Subcutaneous abdominal adipose tissue (tissue), 5 donors: ENCODE results near the gene TIE1.

ENCODE experiments used
- H3K27ac ChIP-seq: one replicate; pipeline ENCODE4 v1.7.0; 2013; ENCODE audit warnings: low read depth, mild to moderate bottlenecking, inconsistent platforms, low read length, moderate library complexity
- H3K27me3 ChIP-seq, 5 donors: one replicate each; pipeline ENCODE4 v1.7.0; 2013; ENCODE audit warnings: low read length in 5 of 5, inconsistent platforms in 1 of 5; ENCODE audit not compliant: control insufficient read depth in 5 of 5, insufficient read depth in 4 of 5
- H3K36me3 ChIP-seq, 5 donors: one replicate each; pipeline ENCODE4 v1.7.0; 2013; ENCODE audit warnings: low read length in 5 of 5; ENCODE audit not compliant: control insufficient read depth in 5 of 5, insufficient read depth in 5 of 5
- H3K4me1 ChIP-seq, 5 donors: one replicate each; pipeline ENCODE4 v1.7.0; 2013; ENCODE audit warnings: low read length in 5 of 5, mild to moderate bottlenecking in 3 of 5, moderate library complexity in 1 of 5; ENCODE audit not compliant: control insufficient read depth in 5 of 5, insufficient read depth in 5 of 5
- H3K4me3 ChIP-seq, 5 donors: one replicate each; pipeline ENCODE4 v1.7.0; 2013; ENCODE audit warnings: low read length in 5 of 5, low read depth in 1 of 5
- H3K9ac ChIP-seq, 5 donors: one replicate each; pipeline ENCODE4 v1.7.0; 2013; ENCODE audit warnings: low read length in 5 of 5, mild to moderate bottlenecking in 4 of 5, moderate library complexity in 3 of 5
- H3K9me3 ChIP-seq, 5 donors: one replicate each; pipeline ENCODE4 v1.7.0; 2013; ENCODE audit warnings: low read length in 5 of 5; ENCODE audit not compliant: control insufficient read depth in 5 of 5
- donor health status: healthy.
- donor health status: healthy.
- donor health status: healthy.
- donor health status: healthy.
- donor health status: healthy.

The TIE1 gene

DNA sequence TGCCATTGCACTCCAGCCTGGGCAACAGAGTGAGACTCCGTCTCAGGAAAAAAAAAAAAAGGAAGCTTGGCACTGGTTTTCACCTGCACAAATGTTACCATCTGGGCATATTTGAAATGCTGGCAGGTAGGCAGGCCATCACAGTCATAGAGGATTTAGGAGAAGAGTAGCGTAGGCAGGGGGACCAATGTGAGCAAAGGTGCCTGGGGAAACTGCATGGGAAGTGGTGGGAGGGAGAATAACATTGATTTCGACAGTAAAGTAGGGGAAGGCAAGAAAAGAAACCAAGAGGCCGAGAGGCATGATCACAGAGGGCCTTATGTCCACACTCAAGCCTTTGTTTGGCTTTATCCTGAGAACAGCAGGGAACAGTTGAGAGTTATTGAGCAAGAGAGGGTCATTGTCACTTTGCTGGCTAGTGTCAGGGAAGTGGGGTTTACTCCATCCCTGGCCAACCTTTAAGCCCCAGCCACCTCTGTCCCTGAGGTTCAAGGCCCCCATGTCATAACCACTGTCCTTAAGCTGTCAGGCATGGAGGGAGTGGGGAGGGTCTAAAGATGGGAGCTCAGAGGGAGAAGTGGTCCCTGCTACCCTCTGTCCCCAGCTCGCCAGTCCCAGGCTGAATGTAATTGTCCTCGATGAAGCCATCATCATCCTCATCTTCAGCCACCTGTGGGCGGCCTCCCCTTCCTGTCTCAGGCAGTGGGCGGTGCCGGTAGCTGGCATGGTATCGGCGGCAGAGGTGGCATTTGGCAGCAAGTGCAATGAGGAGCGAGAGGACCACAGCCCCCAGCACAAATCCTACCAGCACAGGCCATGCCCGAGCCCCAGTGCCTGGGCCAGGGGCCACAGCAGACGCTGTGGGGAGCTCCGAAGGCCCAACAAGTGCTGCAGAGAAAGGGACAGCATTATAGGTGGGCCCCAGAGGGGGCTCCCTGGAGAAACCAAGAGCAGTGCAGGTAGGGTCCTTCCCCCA is 18.3 kb upstream of the TIE1 start:
- H3K27me3 ChIP-seq, result no peaks in the 10 kb centered on the region
- H3K9ac ChIP-seq, result no peak overlapping the region
- H3K36me3 ChIP-seq, result no peaks in the 10 kb centered on the region
- H3K4me1 ChIP-seq, result peaks cover 0 to 10% (median under 1%) of the 10 kb centered on the region in 5 donors
- no peak overlapping the region for H3K4me3 ChIP-seq
- no peaks in the 10 kb centered on the region for H3K9me3 ChIP-seq
- H3K27ac ChIP-seq, result no peak overlapping the region

DNA sequence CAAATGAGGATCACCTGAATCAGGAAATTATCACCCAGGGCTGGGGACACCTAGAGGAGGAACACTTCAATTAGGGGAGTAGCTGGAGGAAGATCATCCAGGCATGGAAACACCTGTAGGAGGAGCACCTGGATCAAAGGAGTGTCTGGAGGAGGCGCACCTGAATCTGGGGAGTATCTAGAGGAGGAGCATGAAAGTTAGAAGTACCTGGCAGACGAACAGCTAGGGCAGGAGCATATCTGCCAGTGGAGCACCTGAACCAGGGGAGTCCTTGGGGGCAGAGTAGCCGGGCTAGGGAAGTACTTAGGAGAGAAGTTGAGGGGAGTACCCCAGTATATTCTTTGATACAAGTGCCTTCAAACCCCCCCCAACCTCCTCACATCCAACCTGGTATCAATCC is 16.7 kb upstream of the TIE1 start:
- H3K9me3 ChIP-seq, result no peaks in the 10 kb centered on the region
- no peaks in the 10 kb centered on the region for H3K27me3 ChIP-seq
- H3K36me3 ChIP-seq, result no peaks in the 10 kb centered on the region
- H3K4me1 ChIP-seq, result peaks cover 0 to 19% (median 10%) of the 10 kb centered on the region in 5 donors
- H3K27ac ChIP-seq, result no peak overlapping the region
- no peak overlapping the region for H3K9ac ChIP-seq
- H3K4me3 ChIP-seq, result no peak overlapping the region

DNA sequence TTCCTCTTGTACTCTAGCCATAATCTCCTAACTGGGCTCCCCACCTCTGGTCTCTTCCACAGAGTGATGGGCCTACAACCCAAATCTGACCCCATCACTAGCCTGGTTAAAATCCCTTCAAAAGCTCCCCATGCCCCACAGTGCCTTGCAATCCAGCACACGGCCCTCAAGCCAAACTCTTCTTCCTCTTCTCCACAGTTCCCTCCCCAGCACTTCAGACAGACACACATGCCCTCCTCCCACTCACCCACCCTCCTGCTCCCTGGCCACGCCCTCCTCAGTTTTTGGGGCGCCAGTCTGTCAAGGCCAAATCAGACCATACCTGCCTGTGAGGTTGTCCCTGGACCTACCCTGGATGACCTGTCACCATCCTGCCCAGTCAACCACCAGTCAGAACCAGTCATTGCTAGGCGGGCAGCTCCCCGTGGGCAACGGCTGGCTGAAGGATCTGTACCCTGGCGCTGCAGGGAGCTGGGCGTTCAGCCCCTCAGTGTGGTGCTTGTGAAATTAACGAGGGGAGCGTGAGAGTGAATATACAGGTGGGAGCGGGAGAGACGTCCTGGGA is 16.2 kb upstream of the TIE1 start:
- H3K27ac ChIP-seq, result no peak overlapping the region
- no peak overlapping the region for H3K4me3 ChIP-seq
- no peaks in the 10 kb centered on the region for H3K36me3 ChIP-seq
- H3K4me1 ChIP-seq, result peaks cover 0 to 24% (median 14%) of the 10 kb centered on the region in 5 donors
- H3K9ac ChIP-seq, result no peak overlapping the region
- H3K27me3 ChIP-seq, result no peaks in the 10 kb centered on the region
- no peaks in the 10 kb centered on the region for H3K9me3 ChIP-seq

DNA sequence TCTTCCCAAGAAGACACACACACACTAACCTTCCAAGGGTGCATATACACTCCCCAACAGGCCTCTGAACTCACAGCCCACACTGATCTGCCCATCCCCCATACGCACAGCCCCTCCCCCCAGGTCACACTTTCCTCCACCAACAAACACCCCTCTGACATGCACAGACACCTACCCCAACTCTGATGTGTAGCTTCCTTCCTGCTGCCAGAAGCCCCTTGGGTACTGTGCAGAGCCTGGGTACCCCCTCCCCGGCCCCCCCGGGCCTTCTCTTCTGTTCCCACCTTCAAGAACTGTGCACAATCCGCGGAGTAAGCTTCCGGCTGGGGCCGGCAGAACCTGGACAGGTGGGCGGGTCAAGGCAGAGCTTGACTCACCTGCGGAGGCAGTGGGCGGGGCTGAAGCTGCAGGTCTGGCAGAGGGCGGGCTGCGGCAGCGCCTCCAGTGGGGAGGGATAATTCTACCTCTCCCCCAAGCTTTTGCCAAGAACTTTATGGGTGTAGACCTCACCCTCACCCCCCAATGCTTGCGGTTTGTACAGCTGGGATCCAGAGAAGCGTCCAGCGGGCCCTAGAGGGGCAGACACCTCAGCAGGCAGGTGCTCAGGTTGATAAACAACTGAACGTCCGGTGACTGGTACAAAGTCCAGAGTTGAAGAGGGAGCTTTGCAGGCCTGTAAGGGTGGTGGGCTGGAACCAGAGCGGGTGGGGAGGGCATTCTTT is 15.4 kb upstream of the TIE1 start, which contains the start of gene C1orf210:
Gene C1orf210, minus strand, starts transcription at position 313 of the 722 bp plus-strand sequence. CDS start 2,311 bp downstream, outside the sequence.
- Histone ChIP-seq H3K4me3 (no peak within 1 kb of the TSS), H3K4me1 (peaks cover 0 to 23% (median 15%) of the 10 kb centered on the region in 5 donors), H3K27me3 (no peaks in the 10 kb centered on the region), H3K9me3 (no peaks in the 10 kb centered on the region), H3K27ac (no peak within 1 kb of the TSS), H3K9ac (no peak within 1 kb of the TSS), H3K36me3 (no peaks in the 10 kb centered on the region)

DNA sequence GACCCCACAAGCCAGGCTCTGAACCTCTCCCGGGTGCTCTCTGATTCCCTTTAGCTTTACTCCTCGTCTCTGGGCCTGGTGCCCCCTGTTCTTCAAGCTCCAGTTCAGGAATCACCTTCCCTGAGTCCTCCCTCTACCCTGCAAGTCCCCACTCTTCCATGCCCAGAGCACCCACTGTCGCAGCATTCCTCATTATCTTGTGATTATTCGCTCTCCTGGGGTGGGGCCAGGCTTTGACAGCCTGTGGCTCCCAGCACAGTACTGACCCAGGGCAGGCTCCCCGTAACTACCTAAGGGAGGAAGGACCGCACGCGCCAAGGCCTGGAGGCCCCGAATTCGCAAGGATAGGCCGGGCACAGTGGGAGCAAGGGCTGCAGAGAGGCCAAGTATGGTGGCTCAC is 14.7 kb upstream of the TIE1 start:
- peaks cover 0 to 20% (median 15%) of the 10 kb centered on the region in 5 donors for H3K4me1 ChIP-seq
- H3K27me3 ChIP-seq, result no peaks in the 10 kb centered on the region
- H3K9ac ChIP-seq, result no peak overlapping the region
- H3K4me3 ChIP-seq, result no peak overlapping the region
- H3K36me3 ChIP-seq, result no peaks in the 10 kb centered on the region
- no peaks in the 10 kb centered on the region for H3K9me3 ChIP-seq
- no peak overlapping the region for H3K27ac ChIP-seq

DNA sequence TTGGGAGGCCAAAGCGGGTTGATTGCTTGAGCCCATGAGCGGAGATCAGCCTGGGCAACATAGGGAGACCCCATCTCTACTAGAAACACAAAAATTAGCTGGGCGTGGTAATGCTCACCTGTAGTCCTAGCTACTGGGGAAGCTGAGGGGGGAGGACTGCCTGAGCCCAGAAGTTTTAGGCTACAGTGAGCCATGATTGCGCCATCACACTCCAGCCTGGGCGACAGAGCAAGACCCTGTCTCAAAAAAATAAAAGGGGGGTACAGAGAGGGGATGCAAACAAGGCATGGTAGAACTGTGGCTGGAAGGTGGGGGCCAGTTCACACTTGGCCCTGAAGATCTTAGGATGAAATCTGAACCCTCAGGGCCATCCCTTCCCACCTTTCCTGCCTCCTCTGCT is 14.2 kb upstream of the TIE1 start:
- Histone ChIP-seq H3K27ac (no peak overlapping the region), H3K27me3 (no peaks in the 10 kb centered on the region), H3K4me1 (peaks cover 0 to 20% (median 15%) of the 10 kb centered on the region in 5 donors), H3K9ac (no peak overlapping the region), H3K9me3 (no peaks in the 10 kb centered on the region), H3K36me3 (no peaks in the 10 kb centered on the region), H3K4me3 (no peak overlapping the region)

DNA sequence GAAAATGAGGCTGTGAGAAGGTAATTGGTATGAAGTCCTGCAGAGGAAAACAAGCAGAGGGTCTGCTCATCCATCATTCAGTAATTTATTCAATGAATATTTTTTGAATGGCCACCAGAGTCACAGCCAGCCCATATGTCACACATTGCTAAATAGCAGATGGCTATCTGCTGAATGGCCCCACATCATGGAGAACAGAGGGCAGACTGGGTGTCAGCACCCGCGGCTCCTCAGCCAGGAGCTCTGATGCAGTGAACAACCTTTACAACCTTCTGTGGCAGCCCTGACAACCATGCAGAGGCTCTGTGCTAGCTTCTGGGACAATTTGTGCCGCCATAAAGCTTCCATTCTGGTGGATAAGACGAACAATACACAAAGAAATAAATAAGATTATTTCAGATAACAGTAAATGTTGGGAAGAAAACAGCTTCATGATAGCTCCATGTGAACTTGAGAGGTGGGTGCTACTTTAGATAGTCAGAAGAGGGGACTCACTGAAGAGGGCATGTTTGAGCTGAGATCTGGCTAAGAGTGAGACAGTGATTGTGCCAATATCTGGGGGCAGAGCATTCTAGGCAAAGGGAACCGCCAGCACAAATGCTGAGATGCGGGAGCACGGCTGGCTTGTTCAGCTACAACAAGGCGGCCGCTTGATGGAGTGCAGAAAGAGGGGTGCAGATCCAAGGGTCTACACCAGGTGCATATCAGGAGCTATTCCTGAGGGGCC is 12.6 kb upstream of the TIE1 start:
- H3K36me3 ChIP-seq, result no peaks in the 10 kb centered on the region
- H3K4me3 ChIP-seq, result no peak overlapping the region
- peaks cover 1 to 31% (median 19%) of the 10 kb centered on the region in 5 donors for H3K4me1 ChIP-seq
- no peaks in the 10 kb centered on the region for H3K27me3 ChIP-seq
- no peak overlapping the region for H3K27ac ChIP-seq
- H3K9ac ChIP-seq, result no peak overlapping the region
- H3K9me3 ChIP-seq, result no peaks in the 10 kb centered on the region

DNA sequence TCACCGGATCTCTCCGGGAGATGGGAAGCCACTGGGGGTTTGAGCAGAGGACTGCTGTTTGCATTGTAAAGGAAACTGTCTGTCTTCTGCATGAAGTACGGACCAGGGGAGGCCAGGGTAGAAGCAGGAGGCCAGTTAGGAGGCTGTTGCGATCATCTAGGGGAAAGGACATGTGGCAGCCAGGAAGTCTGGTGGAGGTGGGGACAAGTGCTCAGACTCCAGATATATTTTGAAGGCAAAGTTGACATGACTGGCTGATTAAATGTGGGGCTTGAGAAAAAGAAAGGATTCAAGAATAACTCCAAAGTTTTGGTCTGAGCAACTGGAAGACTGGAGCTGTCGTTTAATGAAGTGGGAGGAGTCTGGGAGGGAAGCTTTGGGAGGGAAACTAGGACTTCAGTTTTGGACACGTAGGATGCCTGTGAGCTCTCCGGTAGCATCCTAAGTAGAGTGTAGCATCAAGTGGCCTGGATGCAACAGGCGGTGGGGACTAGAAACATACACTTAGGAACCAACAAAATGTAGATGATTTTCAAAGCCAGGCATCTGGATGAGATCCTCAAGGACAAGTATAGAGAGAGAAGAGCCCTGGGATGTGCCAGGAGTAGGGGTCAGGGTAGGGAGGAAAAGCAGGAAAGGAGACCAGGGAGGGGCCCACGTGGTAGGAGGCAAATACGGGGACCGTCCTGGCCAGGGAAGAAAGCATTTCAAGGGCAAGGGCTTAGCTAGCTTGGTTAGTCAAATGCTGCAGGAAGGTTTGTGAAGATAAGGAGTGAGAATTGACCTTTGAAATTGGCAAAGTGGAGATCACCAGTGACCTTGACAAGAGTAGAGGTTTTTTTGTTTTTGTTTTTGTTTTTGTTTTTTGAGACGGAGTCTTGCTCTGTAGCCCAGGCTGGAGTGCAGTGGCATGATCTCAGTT is 11.7 kb upstream of the TIE1 start:
- Histone ChIP-seq H3K27me3 (no peaks in the 10 kb centered on the region), H3K36me3 (no peaks in the 10 kb centered on the region), H3K4me3 (no peak overlapping the region), H3K4me1 (peaks cover 6 to 39% (median 28%) of the 10 kb centered on the region in 5 donors), H3K27ac (no peak overlapping the region), H3K9me3 (no peaks in the 10 kb centered on the region), H3K9ac (no peak overlapping the region)

DNA sequence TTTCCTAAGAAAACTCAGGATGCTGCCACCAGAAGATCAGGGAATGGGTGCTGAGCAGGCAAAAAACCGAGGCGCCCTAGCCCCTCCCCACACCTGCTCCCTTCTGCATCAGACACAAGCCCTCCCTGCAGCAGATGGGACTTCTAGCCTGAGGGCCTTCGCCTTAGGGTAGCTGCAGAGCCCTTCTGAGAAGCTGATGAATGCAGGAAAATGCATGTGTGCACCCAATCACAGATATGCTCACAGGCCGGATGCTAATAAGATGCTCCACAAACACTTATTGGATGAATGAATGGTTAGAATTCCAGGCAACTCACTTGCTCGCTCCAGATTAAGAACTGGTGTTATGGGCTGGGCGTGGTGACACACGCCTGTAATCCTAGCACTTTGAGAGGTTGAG is 8.6 kb upstream of the TIE1 start:
- peaks cover 8 to 68% (median 57%) of the 10 kb centered on the region in 5 donors for H3K4me1 ChIP-seq
- no peaks in the 10 kb centered on the region for H3K27me3 ChIP-seq
- H3K9me3 ChIP-seq, result no peaks in the 10 kb centered on the region
- no peak overlapping the region for H3K9ac ChIP-seq
- no peak overlapping the region for H3K27ac ChIP-seq
- no peaks in the 10 kb centered on the region for H3K36me3 ChIP-seq
- H3K4me3 ChIP-seq, result no peak overlapping the region
